WTC11 (cell line): ENCODE data around the gene OR4E1. TPM values are rescaled to one million over a fixed set of nuclear protein-coding genes. Genes with fewer than 3 reads are reported as not detected.
A peak's percentile ranks its signal among the peaks of the same experiment; 100 is the strongest.

Experiments
- ATAC-seq: fragments of 200-7000 bp; cut with Tn5 transposase; 2 replicates; pipeline ENCODE4 v1.10.0; 2021; ENCODE audit warnings: mild to moderate bottlenecking, moderate library complexity
- CTCF ChIA-PET: fragments of 300-600 bp; sonication (Branson Sonifier 250); formaldehyde crosslinking; loops from one replicate; lab custom pipeline; 2021; ENCODE audit warnings: antibody characterized with exemption; lab: Charles Lee
- POLR2A ChIA-PET: fragments of 350-600 bp; sonication (Branson Sonifier 250); formaldehyde crosslinking; loops from one replicate; lab custom pipeline; 2021; ENCODE audit warnings: antibody characterized with exemption; lab: Charles Lee
- DNase-seq: peaks from one replicate; pipeline ENCODE4 v3.0.0; 2021; ENCODE audit warnings: low spot score
- H3K27ac Mint-ChIP-seq: 2 replicates; pipeline ENCODE4 v1.8.0; 2021; ENCODE audit warnings: mixed read lengths
- H3K27me3 Mint-ChIP-seq: 2 replicates; pipeline ENCODE4 v1.8.0; 2021; ENCODE audit warnings: low read depth, mild to moderate bottlenecking, moderate library complexity, mixed read lengths
- H3K36me3 Mint-ChIP-seq: 2 replicates; pipeline ENCODE4 v1.8.0; 2021; ENCODE audit warnings: mixed read lengths
- H3K4me1 Mint-ChIP-seq: 2 replicates; pipeline ENCODE4 v1.8.0; 2022; ENCODE audit warnings: mixed read lengths
- H3K4me3 Mint-ChIP-seq: 2 replicates; pipeline ENCODE4 v1.8.0; 2021; ENCODE audit warnings: mild to moderate bottlenecking, moderate library complexity, mixed read lengths
- H3K9me3 Mint-ChIP-seq: 2 replicates; pipeline ENCODE4 v1.8.0; 2021; ENCODE audit warnings: mixed read lengths
- CREM ChIP-seq: sonication (generic); formaldehyde crosslinking; IDR thresholded peaks from 2 replicates; pipeline ENCODE4 v1.8.1; 2022; ENCODE audit warnings: mild to moderate bottlenecking, missing genetic modification reagents, moderate library complexity
- ESRRA ChIP-seq: sonication (generic); formaldehyde crosslinking; IDR thresholded peaks from 2 replicates; pipeline ENCODE4 v1.8.1; 2022; ENCODE audit warnings: mild to moderate bottlenecking, missing genetic modification reagents, borderline replicate concordance
- FOXJ3 ChIP-seq: sonication (generic); formaldehyde crosslinking; IDR thresholded peaks from 2 replicates; pipeline ENCODE4 v1.9.0; 2021; ENCODE audit warnings: missing genetic modification reagents, mild to moderate bottlenecking, borderline replicate concordance
- HMGA2 ChIP-seq: fragments of 250-450 bp; sonication (Bioruptor Pico); IDR thresholded peaks from 2 replicates; pipeline ENCODE4 v1.4.0; 2021; ENCODE audit warnings: mild to moderate bottlenecking, moderate library complexity
- IRF2 ChIP-seq: sonication (generic); formaldehyde crosslinking; IDR thresholded peaks from 2 replicates; pipeline ENCODE4 v1.8.0; 2022; ENCODE audit warnings: low read depth, missing genetic modification reagents, borderline replicate concordance
- NFATC4 ChIP-seq: fragments of 250-450 bp; sonication (Bioruptor Pico); IDR thresholded peaks from 2 replicates; pipeline ENCODE4 v1.9.0; 2021; ENCODE audit warnings: mild to moderate bottlenecking
- NR2C2 ChIP-seq: sonication (generic); formaldehyde crosslinking; IDR thresholded peaks from 2 replicates; pipeline ENCODE4 v1.8.0; 2022; ENCODE audit warnings: mild to moderate bottlenecking, missing genetic modification reagents
- TP53 ChIP-seq: sonication (generic); formaldehyde crosslinking; IDR thresholded peaks from 2 replicates; pipeline ENCODE4 v1.8.1; 2023; ENCODE audit warnings: mild to moderate bottlenecking, missing genetic modification reagents
- ZBTB21 ChIP-seq: sonication (generic); formaldehyde crosslinking; IDR thresholded peaks from 2 replicates; pipeline ENCODE4 v1.8.1; 2023; ENCODE audit warnings: mild to moderate bottlenecking, missing genetic modification reagents, borderline replicate concordance
- ZNF121 ChIP-seq: sonication (generic); formaldehyde crosslinking; IDR thresholded peaks from 2 replicates; pipeline ENCODE4 v1.8.0; 2023; ENCODE audit warnings: missing genetic modification reagents
- ZNF138 ChIP-seq: sonication (generic); formaldehyde crosslinking; conservative IDR thresholded peaks from 2 replicates; pipeline ENCODE4 v1.8.1; 2022; ENCODE audit warnings: mild to moderate bottlenecking, moderate library complexity, missing genetic modification reagents
- ZNF232 ChIP-seq: sonication (generic); formaldehyde crosslinking; IDR thresholded peaks from 2 replicates; pipeline ENCODE4 v1.8.0; 2022; ENCODE audit warnings: mild to moderate bottlenecking, missing genetic modification reagents
- total RNA-seq: library from RNA; stranded (reverse); gene quantifications from 3 replicates; pipeline ENCODE4 v1.2.3, GENCODE V29; 2021
- TF ChIP-seq, protein P1 (sequence below): fragments of 250-450 bp; sonication (Bioruptor Pico); IDR thresholded peaks from 2 replicates; pipeline ENCODE4 v1.8.0; 2021; ENCODE audit warnings: mild to moderate bottlenecking
- TF ChIP-seq, protein P2 (sequence below): sonication (generic); formaldehyde crosslinking; IDR thresholded peaks from 2 replicates; pipeline ENCODE4 v1.8.0; 2023; ENCODE audit warnings: missing genetic modification reagents, mild to moderate bottlenecking, borderline replicate concordance
- TF ChIP-seq, protein P3 (sequence below): sonication (generic); formaldehyde crosslinking; IDR thresholded peaks from 2 replicates; pipeline ENCODE4 v1.8.1; 2022; ENCODE audit warnings: mild to moderate bottlenecking, moderate library complexity, missing genetic modification reagents
- TF ChIP-seq, protein P4 (sequence below): sonication (generic); formaldehyde crosslinking; IDR thresholded peaks from 2 replicates; pipeline ENCODE4 v1.8.1; 2022; ENCODE audit warnings: missing genetic modification reagents, borderline replicate concordance
- TF ChIP-seq, protein P5 (sequence below): fragments of 250-450 bp; sonication (Bioruptor Pico); IDR thresholded peaks from 2 replicates; pipeline ENCODE4 v2.1.2; 2022; ENCODE audit warnings: mild to moderate bottlenecking, moderate library complexity
- TF ChIP-seq, protein P6 (sequence below): sonication (generic); formaldehyde crosslinking; IDR thresholded peaks from 2 replicates; pipeline ENCODE4 v1.8.1; 2023; ENCODE audit warnings: mild to moderate bottlenecking, missing genetic modification reagents, moderate library complexity

Gene OR4E1
- total RNA-seq, 1 experiment from 2014 or later, result not detected

DNA sequence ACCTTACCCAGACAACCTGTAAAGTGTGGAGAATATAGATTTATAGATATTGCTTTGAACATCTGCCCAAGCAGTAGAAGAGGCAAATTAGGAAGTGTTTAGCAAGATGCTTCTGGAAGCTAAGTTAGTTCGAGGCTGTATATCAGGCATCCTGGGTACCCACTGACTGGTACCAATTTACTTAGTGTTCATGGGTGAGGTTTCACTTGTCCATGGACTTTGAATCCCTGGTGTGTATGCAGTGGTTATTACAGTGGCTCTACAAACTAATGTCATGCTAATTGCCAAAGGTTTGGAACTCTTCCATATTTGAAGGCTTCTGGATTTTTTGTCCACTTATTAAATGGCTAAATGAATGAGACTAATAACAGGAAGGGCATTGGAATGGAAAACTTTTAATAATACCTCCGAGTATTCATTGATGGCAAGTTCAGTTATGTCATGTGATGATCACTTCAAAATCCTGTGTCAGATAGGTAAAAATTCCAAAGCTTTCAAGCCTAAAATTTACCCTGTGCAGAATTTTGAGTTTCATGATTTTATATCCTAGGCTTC, 20.2 kb downstream of the OR4E1 start, which contains the start of gene OR4E2 (continued):
- TF ChIP-seq, protein P1, sequence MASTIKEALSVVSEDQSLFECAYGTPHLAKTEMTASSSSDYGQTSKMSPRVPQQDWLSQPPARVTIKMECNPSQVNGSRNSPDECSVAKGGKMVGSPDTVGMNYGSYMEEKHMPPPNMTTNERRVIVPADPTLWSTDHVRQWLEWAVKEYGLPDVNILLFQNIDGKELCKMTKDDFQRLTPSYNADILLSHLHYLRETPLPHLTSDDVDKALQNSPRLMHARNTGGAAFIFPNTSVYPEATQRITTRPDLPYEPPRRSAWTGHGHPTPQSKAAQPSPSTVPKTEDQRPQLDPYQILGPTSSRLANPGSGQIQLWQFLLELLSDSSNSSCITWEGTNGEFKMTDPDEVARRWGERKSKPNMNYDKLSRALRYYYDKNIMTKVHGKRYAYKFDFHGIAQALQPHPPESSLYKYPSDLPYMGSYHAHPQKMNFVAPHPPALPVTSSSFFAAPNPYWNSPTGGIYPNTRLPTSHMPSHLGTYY (CRISPR knock-in tag), result no peak
- TF ChIP-seq, protein P2, sequence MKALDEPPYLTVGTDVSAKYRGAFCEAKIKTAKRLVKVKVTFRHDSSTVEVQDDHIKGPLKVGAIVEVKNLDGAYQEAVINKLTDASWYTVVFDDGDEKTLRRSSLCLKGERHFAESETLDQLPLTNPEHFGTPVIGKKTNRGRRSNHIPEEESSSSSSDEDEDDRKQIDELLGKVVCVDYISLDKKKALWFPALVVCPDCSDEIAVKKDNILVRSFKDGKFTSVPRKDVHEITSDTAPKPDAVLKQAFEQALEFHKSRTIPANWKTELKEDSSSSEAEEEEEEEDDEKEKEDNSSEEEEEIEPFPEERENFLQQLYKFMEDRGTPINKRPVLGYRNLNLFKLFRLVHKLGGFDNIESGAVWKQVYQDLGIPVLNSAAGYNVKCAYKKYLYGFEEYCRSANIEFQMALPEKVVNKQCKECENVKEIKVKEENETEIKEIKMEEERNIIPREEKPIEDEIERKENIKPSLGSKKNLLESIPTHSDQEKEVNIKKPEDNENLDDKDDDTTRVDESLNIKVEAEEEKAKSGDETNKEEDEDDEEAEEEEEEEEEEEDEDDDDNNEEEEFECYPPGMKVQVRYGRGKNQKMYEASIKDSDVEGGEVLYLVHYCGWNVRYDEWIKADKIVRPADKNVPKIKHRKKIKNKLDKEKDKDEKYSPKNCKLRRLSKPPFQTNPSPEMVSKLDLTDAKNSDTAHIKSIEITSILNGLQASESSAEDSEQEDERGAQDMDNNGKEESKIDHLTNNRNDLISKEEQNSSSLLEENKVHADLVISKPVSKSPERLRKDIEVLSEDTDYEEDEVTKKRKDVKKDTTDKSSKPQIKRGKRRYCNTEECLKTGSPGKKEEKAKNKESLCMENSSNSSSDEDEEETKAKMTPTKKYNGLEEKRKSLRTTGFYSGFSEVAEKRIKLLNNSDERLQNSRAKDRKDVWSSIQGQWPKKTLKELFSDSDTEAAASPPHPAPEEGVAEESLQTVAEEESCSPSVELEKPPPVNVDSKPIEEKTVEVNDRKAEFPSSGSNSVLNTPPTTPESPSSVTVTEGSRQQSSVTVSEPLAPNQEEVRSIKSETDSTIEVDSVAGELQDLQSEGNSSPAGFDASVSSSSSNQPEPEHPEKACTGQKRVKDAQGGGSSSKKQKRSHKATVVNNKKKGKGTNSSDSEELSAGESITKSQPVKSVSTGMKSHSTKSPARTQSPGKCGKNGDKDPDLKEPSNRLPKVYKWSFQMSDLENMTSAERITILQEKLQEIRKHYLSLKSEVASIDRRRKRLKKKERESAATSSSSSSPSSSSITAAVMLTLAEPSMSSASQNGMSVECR, result no peak
- TF ChIP-seq NR2C2 (CRISPR knock-in tag) (no peak), ZBTB21 (no peak), HMGA2 (CRISPR knock-in tag) (no peak), ZNF232 (no peak), CREM (CRISPR knock-in tag) (no peak)
- TF ChIP-seq, protein P3, sequence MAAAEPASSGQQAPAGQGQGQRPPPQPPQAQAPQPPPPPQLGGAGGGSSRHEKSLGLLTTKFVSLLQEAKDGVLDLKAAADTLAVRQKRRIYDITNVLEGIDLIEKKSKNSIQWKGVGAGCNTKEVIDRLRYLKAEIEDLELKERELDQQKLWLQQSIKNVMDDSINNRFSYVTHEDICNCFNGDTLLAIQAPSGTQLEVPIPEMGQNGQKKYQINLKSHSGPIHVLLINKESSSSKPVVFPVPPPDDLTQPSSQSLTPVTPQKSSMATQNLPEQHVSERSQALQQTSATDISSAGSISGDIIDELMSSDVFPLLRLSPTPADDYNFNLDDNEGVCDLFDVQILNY, result no peak
- TF ChIP-seq, protein P4, sequence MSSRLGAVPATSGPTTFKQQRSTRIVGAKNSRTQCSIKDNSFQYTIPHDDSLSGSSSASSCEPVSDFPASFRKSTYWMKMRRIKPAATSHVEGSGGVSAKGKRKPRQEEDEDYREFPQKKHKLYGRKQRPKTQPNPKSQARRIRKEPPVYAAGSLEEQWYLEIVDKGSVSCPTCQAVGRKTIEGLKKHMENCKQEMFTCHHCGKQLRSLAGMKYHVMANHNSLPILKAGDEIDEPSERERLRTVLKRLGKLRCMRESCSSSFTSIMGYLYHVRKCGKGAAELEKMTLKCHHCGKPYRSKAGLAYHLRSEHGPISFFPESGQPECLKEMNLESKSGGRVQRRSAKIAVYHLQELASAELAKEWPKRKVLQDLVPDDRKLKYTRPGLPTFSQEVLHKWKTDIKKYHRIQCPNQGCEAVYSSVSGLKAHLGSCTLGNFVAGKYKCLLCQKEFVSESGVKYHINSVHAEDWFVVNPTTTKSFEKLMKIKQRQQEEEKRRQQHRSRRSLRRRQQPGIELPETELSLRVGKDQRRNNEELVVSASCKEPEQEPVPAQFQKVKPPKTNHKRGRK (CRISPR knock-in tag), result no peak
- TF ChIP-seq, protein P5, sequence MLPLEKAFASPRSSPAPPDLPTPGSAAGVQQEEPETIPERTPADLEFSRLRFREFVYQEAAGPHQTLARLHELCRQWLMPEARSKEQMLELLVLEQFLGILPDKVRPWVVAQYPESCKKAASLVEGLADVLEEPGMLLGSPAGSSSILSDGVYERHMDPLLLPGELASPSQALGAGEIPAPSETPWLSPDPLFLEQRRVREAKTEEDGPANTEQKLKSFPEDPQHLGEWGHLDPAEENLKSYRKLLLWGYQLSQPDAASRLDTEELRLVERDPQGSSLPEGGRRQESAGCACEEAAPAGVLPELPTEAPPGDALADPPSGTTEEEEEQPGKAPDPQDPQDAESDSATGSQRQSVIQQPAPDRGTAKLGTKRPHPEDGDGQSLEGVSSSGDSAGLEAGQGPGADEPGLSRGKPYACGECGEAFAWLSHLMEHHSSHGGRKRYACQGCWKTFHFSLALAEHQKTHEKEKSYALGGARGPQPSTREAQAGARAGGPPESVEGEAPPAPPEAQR (CRISPR knock-in tag), result no peak

DNA sequence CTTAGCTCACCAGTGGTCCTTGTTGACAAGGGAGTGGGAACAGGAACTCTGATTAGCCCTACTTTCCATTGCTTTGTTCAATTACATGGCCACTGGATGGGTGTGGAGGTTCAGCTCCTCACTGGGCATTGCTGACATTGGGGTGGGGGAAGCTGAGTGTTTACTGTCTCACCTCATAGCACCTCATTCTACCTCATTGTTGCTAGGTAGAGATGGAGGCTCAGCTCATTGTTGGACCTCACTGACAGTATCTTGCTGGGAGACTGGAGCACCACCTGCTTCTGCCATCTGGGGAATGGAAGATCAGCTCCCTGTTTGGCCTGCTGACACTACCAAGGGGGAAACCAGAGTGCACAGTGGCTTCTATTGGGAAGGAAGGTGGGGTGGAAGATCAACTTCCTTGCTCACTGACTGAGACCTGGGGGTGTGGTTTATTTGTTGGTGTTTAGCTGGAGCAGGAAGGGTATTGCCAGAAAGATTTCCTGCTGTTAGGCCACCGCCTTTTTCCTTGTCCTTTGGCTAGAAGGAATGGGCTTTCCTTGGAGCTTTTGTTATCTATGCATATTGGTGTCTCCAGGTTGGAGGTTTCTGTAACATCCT, 21.3 kb downstream of the OR4E1 start:
- DNase-seq, result no peak
- Mint-ChIP-seq H3K4me3 (no peak overlapping the region), H3K36me3 (no peaks in the 10 kb centered on the region), H3K9me3 (peaks cover 8% of the 10 kb centered on the region; the same call in 1 of the 2 replicates), H3K27ac (no peak overlapping the region)
- ChIA-PET CTCF (interaction anchor here (0.8 to 1.3 kb wide), 5 partner anchors 9 to 173 kb away, joined by 3 to 12 read pairs (median 5); no protein-coding TSS in a partner anchor), POLR2A (no interaction called here)
- TF ChIP-seq, protein P3, result no peak
- TF ChIP-seq TP53 (CRISPR knock-in tag) (no peak), ZNF138 (CRISPR knock-in tag) (no peak), ZNF121 (no peak), ESRRA (CRISPR knock-in tag) (no peak), FOXJ3 (CRISPR knock-in tag) (no peak), IRF2 (no peak), NFATC4 (CRISPR knock-in tag) (no peak), CREM (CRISPR knock-in tag) (no peak)
- TF ChIP-seq, protein P6, sequence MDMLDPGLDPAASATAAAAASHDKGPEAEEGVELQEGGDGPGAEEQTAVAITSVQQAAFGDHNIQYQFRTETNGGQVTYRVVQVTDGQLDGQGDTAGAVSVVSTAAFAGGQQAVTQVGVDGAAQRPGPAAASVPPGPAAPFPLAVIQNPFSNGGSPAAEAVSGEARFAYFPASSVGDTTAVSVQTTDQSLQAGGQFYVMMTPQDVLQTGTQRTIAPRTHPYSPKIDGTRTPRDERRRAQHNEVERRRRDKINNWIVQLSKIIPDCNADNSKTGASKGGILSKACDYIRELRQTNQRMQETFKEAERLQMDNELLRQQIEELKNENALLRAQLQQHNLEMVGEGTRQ (CRISPR knock-in tag), result no peak
- TF ChIP-seq, all 79 proteins: peak for 0
- H3K4me1 Mint-ChIP-seq, result peaks cover 11% of the 10 kb centered on the region; the same call in 1 of the 2 replicates
- H3K27me3 Mint-ChIP-seq, result no peaks in the 10 kb centered on the region
- peak; percentile 90 for ATAC-seq
